Measurements from ENCODE around the gene OLFM2.

- TF ChIP-seq, protein P1, sequence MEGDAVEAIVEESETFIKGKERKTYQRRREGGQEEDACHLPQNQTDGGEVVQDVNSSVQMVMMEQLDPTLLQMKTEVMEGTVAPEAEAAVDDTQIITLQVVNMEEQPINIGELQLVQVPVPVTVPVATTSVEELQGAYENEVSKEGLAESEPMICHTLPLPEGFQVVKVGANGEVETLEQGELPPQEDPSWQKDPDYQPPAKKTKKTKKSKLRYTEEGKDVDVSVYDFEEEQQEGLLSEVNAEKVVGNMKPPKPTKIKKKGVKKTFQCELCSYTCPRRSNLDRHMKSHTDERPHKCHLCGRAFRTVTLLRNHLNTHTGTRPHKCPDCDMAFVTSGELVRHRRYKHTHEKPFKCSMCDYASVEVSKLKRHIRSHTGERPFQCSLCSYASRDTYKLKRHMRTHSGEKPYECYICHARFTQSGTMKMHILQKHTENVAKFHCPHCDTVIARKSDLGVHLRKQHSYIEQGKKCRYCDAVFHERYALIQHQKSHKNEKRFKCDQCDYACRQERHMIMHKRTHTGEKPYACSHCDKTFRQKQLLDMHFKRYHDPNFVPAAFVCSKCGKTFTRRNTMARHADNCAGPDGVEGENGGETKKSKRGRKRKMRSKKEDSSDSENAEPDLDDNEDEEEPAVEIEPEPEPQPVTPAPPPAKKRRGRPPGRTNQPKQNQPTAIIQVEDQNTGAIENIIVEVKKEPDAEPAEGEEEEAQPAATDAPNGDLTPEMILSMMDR (conservative IDR thresholded peaks at IDR 0.05; ENCODE audit: low read depth, low read length): no peak
- TF ChIP-seq MAFK (IDR thresholded peaks at IDR 0.05; ENCODE audit: low read depth, low read length) (no peak), POLR2A (IDR thresholded peaks at IDR 0.05; ENCODE audit: low read depth, low read length) (no peak), FOS (IDR thresholded peaks at IDR 0.05; ENCODE audit: low read depth, low read length) (no peak), RAD21 (IDR thresholded peaks at IDR 0.05; ENCODE audit: low read length) (no peak), MXI1 (IDR thresholded peaks at IDR 0.05; ENCODE audit: borderline replicate concordance, low read depth, low read length) (no peak), BHLHE40 (IDR thresholded peaks at IDR 0.05; ENCODE audit: low read depth, low read length) (no peak), RCOR1 (IDR thresholded peaks at IDR 0.05; ENCODE audit: insufficient replicate concordance, low read length) (no peak), CEBPB (IDR thresholded peaks at IDR 0.05; ENCODE audit: low read depth, low read length) (no peak), MAZ (IDR thresholded peaks at IDR 0.05; ENCODE audit: borderline replicate concordance, low read depth, low read length) (no peak), RFX5 (IDR thresholded peaks at IDR 0.05; ENCODE audit: low read depth, low read length) (no peak)
- TF ChIP-seq, protein P2, sequence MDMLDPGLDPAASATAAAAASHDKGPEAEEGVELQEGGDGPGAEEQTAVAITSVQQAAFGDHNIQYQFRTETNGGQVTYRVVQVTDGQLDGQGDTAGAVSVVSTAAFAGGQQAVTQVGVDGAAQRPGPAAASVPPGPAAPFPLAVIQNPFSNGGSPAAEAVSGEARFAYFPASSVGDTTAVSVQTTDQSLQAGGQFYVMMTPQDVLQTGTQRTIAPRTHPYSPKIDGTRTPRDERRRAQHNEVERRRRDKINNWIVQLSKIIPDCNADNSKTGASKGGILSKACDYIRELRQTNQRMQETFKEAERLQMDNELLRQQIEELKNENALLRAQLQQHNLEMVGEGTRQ (IDR thresholded peaks at IDR 0.05; ENCODE audit: low read depth, low read length): no peak
- TF ChIP-seq, protein P3, sequence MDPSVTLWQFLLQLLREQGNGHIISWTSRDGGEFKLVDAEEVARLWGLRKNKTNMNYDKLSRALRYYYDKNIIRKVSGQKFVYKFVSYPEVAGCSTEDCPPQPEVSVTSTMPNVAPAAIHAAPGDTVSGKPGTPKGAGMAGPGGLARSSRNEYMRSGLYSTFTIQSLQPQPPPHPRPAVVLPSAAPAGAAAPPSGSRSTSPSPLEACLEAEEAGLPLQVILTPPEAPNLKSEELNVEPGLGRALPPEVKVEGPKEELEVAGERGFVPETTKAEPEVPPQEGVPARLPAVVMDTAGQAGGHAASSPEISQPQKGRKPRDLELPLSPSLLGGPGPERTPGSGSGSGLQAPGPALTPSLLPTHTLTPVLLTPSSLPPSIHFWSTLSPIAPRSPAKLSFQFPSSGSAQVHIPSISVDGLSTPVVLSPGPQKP (IDR thresholded peaks at IDR 0.05; ENCODE audit: borderline replicate concordance, low read depth, low read length): no peak
Observed at GRCh38 chr19:9842834-9843625, 93.3 kb downstream of the OLFM2 start.
